Thoracic aorta (tissue), 2 donors: ENCODE measurements around the gene C12orf56. TPM values are rescaled to one million over a fixed set of nuclear protein-coding genes. Genes with fewer than 3 reads are reported as not detected.

Experiments
- ATAC-seq: fragments of 150-250 bp; one replicate; pipeline ENCODE4 v1.8.0; 2017; ENCODE audit warnings: low read depth; ENCODE audit not compliant: insufficient number of reproducible peaks, low FRiP score
- DNase-seq: peaks from one replicate; pipeline ENCODE4 v3.0.0-alpha.2; 2020; ENCODE audit warnings: low spot score
- H3K27ac ChIP-seq, 2 donors: fragments of 200-600 bp; sonication (generic); 1 replicate in 1 of 2; 2 replicates in 1 of 2; pipeline ENCODE4 v1.5.1; 2016; ENCODE audit warnings: mild to moderate bottlenecking in 2 of 2, moderate library complexity in 2 of 2
- H3K27me3 ChIP-seq: fragments of 200-600 bp; sonication (generic); replicated peaks from 2 replicates; pipeline ENCODE4 v1.6.0; 2016; ENCODE audit warnings: mild to moderate bottlenecking; ENCODE audit not compliant: insufficient read depth
- H3K36me3 ChIP-seq: fragments of 200-600 bp; sonication (generic); one replicate; pipeline ENCODE4 v1.5.1; 2016
- H3K4me1 ChIP-seq, 2 donors: fragments of 200-600 bp; sonication (generic); 1 replicate in 1 of 2; 2 replicates in 1 of 2; pipeline versions ENCODE4 v1.5.1 to v1.6.0; 2016; ENCODE audit warnings: low read depth in 2 of 2, mild to moderate bottlenecking in 1 of 2; ENCODE audit not compliant: control insufficient read depth in 1 of 2
- H3K4me3 ChIP-seq: fragments of 200-600 bp; sonication (generic); 2 replicates; pipeline ENCODE4 v1.5.1; 2016; ENCODE audit warnings: mild to moderate bottlenecking
- H3K9me3 ChIP-seq: fragments of 200-600 bp; sonication (generic); 2 replicates; pipeline ENCODE4 v1.5.1; 2016
- total RNA-seq, 2 donors: library from RNA; depleted of rRNA; stranded (reverse); fragments of >200 nt; gene quantifications; one replicate each; pipeline versions ENCODE4 v1.1.0 to v1.2.3, GENCODE V29; 2016
- TF ChIP-seq, protein P1 (sequence below): fragments of 200-600 bp; sonication (generic); IDR thresholded peaks from one replicate; pipeline ENCODE4 v1.5.1; 2019; ENCODE audit warnings: antibody characterized with exemption

The C12orf56 gene, protein sequence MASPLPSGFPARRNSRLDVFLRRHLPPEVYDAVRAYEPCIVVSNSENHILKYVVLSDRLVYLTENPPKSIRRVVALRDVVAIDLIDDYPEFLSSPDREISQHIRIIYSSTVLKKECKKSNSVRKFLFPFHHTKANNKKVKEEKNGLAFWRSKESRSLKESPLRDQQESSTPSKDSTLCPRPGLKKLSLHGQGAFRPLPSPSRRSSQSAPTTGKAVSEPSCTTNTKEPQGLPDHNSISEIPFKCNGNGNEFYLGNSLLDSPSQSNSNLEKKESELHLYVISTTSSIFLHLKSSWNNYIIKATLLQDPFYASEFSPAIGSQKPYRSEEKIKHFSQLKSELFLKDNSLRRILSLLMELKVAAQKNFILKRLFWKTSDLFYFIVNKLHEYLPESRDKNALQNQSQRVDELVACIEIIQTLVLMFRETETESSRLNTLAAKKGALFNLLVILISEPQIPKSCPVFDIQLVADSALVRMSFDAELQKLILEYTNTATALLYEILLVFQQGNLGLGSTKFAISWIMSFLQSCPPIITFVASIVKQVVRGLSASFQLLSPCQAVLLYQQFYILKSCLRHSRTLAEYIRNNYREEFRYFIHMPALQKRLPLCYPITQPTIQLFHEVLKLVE
- total RNA-seq: not detected

DNA sequence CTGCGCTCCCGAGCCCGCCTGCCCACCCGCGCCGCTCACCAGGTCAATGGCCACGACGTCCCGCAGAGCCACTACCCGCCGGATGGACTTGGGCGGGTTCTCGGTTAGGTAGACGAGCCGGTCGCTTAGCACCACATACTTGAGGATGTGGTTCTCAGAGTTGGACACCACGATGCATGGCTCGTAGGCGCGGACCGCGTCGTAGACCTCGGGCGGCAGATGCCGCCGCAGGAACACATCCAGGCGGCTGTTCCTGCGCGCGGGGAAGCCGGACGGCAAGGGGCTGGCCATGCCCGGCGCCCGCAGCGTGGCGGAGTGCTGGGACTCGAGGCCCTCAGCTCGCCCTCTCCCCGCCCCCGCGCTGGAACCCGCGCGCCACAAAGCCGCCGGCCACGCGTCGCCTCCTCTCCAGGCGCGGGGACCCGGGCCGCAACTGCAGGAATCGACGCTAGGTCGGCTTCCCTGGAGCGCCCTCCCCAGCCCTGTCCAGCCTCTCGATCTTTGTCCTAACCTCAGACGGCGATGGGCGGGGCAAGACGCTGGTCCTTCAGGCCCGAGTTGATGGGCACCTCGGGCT is at the start of gene C12orf56:
C12orf56 (minus strand) TSS at position 484 of the 577 bp plus-strand sequence; CDS start at position 291, 193 bp downstream.
- Histone ChIP-seq H3K36me3 (no peaks in the 10 kb centered on the region), H3K27me3 (peaks cover 4% of the 10 kb centered on the region), H3K9me3 (no peaks in the 10 kb centered on the region), H3K4me3 (peak within 1 kb of the TSS; percentile 57), H3K4me1 (peaks cover 0 to 10% of the 10 kb centered on the region in 2 donors), H3K27ac (no peak within 1 kb of the TSS)
- DNase-seq (no peak), ATAC-seq (no peak)
- TF ChIP-seq, protein P1, sequence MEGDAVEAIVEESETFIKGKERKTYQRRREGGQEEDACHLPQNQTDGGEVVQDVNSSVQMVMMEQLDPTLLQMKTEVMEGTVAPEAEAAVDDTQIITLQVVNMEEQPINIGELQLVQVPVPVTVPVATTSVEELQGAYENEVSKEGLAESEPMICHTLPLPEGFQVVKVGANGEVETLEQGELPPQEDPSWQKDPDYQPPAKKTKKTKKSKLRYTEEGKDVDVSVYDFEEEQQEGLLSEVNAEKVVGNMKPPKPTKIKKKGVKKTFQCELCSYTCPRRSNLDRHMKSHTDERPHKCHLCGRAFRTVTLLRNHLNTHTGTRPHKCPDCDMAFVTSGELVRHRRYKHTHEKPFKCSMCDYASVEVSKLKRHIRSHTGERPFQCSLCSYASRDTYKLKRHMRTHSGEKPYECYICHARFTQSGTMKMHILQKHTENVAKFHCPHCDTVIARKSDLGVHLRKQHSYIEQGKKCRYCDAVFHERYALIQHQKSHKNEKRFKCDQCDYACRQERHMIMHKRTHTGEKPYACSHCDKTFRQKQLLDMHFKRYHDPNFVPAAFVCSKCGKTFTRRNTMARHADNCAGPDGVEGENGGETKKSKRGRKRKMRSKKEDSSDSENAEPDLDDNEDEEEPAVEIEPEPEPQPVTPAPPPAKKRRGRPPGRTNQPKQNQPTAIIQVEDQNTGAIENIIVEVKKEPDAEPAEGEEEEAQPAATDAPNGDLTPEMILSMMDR: no peak

DNA sequence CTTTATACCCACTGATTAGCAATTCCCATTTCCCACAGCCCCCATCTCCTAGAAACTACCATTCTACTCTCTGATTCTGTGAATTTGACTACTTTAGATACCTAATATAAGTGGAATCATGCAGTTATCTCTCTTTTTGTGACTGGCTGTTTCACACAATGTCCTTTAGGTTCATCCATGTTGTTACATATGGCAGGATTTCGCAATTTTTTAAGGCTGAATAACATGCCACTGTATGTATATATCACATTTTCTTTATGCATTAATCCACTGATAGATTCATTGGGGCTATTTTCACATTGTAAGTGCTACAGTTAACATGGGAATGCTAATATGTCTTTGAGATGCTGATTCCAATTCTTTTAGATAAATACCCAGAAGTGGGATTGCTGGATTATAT is 49.5 kb upstream of the C12orf56 start:
- Histone ChIP-seq H3K4me1 (no peaks in the 10 kb centered on the region), H3K27me3 (no peaks in the 10 kb centered on the region), H3K27ac (no peak overlapping the region), H3K36me3 (peaks cover 23% of the 10 kb centered on the region), H3K9me3 (no peaks in the 10 kb centered on the region), H3K4me3 (no peak overlapping the region)
- TF ChIP-seq, protein P1: no peak
- ATAC-seq (no peak), DNase-seq (no peak)

DNA sequence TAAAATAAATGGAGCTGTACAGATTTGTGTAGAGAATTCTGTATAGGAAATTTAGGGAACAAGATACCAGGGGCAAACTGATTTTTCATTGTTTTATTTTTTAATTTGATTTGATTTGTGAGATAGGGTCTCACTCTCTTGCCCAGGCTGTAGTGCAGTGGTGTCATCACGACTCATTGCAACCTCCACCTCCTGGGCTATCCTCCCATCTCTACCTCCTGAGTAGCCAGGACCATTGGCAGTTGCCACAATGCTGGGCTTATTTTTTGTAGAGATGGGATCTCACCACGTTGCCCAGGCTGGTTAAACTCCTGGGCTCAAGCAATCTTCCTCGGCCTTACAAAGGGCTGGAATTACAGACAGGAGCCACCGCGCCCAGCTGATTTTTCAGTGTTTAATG is 43.4 kb upstream of the C12orf56 start:
- DNase-seq (no peak), ATAC-seq (no peak)
- Histone ChIP-seq H3K27ac (no peak overlapping the region), H3K36me3 (peaks cover 49% of the 10 kb centered on the region), H3K27me3 (no peaks in the 10 kb centered on the region), H3K4me1 (no peaks in the 10 kb centered on the region), H3K4me3 (no peak overlapping the region), H3K9me3 (no peaks in the 10 kb centered on the region)
- TF ChIP-seq, protein P1: no peak

DNA sequence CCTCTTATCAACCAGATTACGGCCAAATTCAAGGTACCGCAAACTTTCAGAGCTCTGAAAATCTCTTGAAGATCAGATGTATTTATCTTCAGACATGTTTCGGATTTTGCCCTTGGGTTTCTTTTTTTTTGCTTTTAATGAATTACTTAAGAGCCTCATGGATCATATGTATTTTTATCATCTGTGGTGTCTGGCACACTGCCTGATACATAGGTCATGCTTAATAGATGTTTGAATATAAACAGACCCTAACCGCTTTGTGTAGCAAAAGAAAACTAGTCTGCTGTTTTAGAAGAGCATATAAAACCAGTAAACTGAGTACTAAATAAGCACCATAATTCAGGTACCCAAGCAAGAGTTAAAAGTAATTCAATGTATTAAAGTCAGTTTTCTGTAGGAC is 41.2 kb upstream of the C12orf56 start:
- H3K27ac ChIP-seq: no peak overlapping the region
- peaks cover 55% of the 10 kb centered on the region for H3K36me3 ChIP-seq
- H3K27me3 ChIP-seq: no peaks in the 10 kb centered on the region
- no peak overlapping the region for H3K4me3 ChIP-seq
- H3K9me3 ChIP-seq: no peaks in the 10 kb centered on the region
- H3K4me1 ChIP-seq: no peaks in the 10 kb centered on the region
- ATAC-seq (no peak), DNase-seq (no peak)
- TF ChIP-seq, protein P1: no peak

DNA sequence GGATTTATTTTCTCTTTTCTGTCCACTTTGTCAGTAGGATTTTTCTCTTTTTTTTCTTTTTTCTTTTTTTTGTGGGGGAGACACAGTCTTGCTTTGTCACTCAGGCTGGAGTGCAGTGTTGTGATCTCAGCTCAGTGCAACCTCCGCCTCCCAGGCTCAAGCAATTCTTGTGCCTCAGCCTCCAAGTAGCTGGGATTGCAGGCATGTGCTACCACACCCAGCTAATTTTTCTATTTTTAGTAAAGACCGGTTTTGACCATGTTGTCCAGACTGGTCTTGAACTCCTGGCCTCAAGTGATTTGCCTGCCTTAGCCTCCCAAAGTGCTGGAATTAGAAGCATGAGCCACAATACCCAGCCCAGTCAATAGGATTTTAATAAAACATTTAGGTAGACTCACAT is 40.3 kb upstream of the C12orf56 start:
- no peaks in the 10 kb centered on the region for H3K9me3 ChIP-seq
- H3K4me1 ChIP-seq: no peaks in the 10 kb centered on the region
- no peaks in the 10 kb centered on the region for H3K27me3 ChIP-seq
- H3K27ac ChIP-seq: no peak overlapping the region
- H3K4me3 ChIP-seq: no peak overlapping the region
- H3K36me3 ChIP-seq: peaks cover 55% of the 10 kb centered on the region
- no peak for DNase-seq
- ATAC-seq: no peak
- TF ChIP-seq, protein P1: no peak
